ENCODE results near the gene SYNC. TPM values are rescaled to one million over a fixed set of nuclear protein-coding genes. Genes with fewer than 3 reads are reported as not detected.

The SYNC gene
- total and polyA plus RNA-seq, 10 of the 15 experiments (the other 5 are each of a cell fraction or from before 2014, with no cell fraction given): 0.04 to 0.12 (median 0.05) TPM; not detected in 7

DNA sequence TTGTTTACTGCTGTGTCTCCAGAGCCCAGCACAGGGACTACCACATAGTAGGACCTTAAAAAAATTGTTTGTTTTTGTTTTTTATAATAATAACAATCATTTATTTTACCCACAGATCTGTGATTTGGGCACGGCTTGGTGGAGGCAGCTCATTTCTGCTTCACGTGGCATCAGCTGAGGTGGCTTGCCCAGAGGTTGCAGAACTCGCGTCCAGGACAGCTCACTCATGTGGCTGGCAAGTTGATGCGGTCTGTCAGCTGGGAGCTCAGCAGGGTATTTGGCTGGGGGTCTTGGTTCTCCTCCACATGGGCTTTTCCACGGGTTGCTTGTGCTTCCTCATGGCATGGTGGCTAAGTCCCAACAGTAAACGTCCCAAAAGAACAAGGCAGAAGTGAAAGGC is 2.9 kb upstream of the SYNC start:
- no peak for TF ChIP-seq GATAD2B (conservative IDR thresholded peaks at IDR 0.05; ENCODE audit: low read depth)
- TF ChIP-seq, protein P1, sequence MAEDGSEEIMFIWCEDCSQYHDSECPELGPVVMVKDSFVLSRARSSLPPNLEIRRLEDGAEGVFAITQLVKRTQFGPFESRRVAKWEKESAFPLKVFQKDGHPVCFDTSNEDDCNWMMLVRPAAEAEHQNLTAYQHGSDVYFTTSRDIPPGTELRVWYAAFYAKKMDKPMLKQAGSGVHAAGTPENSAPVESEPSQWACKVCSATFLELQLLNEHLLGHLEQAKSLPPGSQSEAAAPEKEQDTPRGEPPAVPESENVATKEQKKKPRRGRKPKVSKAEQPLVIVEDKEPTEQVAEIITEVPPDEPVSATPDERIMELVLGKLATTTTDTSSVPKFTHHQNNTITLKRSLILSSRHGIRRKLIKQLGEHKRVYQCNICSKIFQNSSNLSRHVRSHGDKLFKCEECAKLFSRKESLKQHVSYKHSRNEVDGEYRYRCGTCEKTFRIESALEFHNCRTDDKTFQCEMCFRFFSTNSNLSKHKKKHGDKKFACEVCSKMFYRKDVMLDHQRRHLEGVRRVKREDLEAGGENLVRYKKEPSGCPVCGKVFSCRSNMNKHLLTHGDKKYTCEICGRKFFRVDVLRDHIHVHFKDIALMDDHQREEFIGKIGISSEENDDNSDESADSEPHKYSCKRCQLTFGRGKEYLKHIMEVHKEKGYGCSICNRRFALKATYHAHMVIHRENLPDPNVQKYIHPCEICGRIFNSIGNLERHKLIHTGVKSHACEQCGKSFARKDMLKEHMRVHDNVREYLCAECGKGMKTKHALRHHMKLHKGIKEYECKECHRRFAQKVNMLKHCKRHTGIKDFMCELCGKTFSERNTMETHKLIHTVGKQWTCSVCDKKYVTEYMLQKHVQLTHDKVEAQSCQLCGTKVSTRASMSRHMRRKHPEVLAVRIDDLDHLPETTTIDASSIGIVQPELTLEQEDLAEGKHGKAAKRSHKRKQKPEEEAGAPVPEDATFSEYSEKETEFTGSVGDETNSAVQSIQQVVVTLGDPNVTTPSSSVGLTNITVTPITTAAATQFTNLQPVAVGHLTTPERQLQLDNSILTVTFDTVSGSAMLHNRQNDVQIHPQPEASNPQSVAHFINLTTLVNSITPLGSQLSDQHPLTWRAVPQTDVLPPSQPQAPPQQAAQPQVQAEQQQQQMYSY (CRISPR knock-in tag; IDR thresholded peaks at IDR 0.05): no peak
- no peak for TF ChIP-seq MTA2 (IDR thresholded peaks at IDR 0.05; ENCODE audit: low read depth)
- TF ChIP-seq ETV6 (conservative IDR thresholded peaks at IDR 0.05 in 1 of 2, IDR thresholded peaks at IDR 0.05 in 1 of 2; ENCODE audit: borderline replicate concordance in 1 of 2, low read depth in 1 of 2): no peak
- WGBS (ENCODE audit: insufficient coverage, insufficient replicate concordance, low lambda C conversion rate, missing lambda C conversion rate): 40% methylated on average over 7 of the region's 7 CpGs
- SMC1A ChIA-PET (ENCODE audit: uncharacterized antibody, unreplicated experiment): interaction anchor here (0.7 to 3.2 kb wide), 9 partner anchors 11 to 186 kb away, joined by 3 to 12 read pairs (median 3); no protein-coding TSS in a partner anchor
- Histone ChIP-seq H3K4me3 (no peak overlapping the region), H3K9ac (ENCODE audit: control insufficient read depth, insufficient read depth, low read length) (no peak overlapping the region), H3K27me3 (replicated peaks in 1 of 2; ENCODE audit: control insufficient read depth in 2 of 2, insufficient read depth in 2 of 2, low read length in 1 of 2) (peaks cover 6 to 13% of the 10 kb centered on the region in 2 experiments; a peak in 3 of 4 replicates), H3K27ac (ENCODE audit: control insufficient read depth, insufficient read depth) (no peak overlapping the region), H3K9me3 (replicated peaks; ENCODE audit: control insufficient read depth, insufficient read depth, low read length) (no peaks in the 10 kb centered on the region), H3K4me1 (ENCODE audit: control insufficient read depth, insufficient read depth, low read length) (no peaks in the 10 kb centered on the region), H3K36me3 (ENCODE audit: control insufficient read depth in 2 of 2, insufficient read depth in 2 of 2, low read length in 1 of 2) (no peaks in the 10 kb centered on the region), H3K79me2 (ENCODE audit: control insufficient read depth, insufficient read depth, low read length) (no peaks in the 10 kb centered on the region), H2AFZ (ENCODE audit: control insufficient read depth, low read depth, low read length) (no peak overlapping the region), H3K4me2 (ENCODE audit: control insufficient read depth, insufficient read depth) (no peak overlapping the region), H4K20me1 (ENCODE audit: control insufficient read depth, insufficient read depth) (no peaks in the 10 kb centered on the region)
- RAD21 ChIA-PET (ENCODE audit: unreplicated experiment): interaction anchor here (1.2 to 1.4 kb wide), 2 partner anchors 86 to 185 kb away, joined by 3 to 13 read pairs; no protein-coding TSS in a partner anchor
- no TSS peak for BruUV-seq (replicated peaks)
- CTCF ChIA-PET: interaction anchor here (0.6 to 2.3 kb wide), 12 partner anchors 8 to 304 kb away, joined by 3 to 15 read pairs (median 3); no protein-coding TSS in a partner anchor
- ATAC-seq: no peak
- no peak for FAIRE-seq
- no peak for DNase-seq (ENCODE audit: low read depth, low spot score)
- intact Hi-C loops (cut with micrococcal nuclease; ENCODE audit: unreplicated experiment): no loop called here
- in situ Hi-C loops (cut with MboI): no loop called here
- POLR2A ChIA-PET: interaction anchor here (0.6 to 1.3 kb wide), 4 partner anchors 50 to 250 kb away, joined by 3 to 5 read pairs (median 4); no protein-coding TSS in a partner anchor

Data from GM12878 (cell line).